HFF-Myc (cell line): ENCODE measurements around the gene TDRKH.
A peak's percentile ranks its signal among the peaks of the same experiment; 100 is the strongest.

Experiments
- DNase-seq: peaks from one replicate; pipeline ENCODE4 v3.0.0-alpha.2; 2011; ENCODE audit warnings: low read depth; ENCODE audit errors: extremely low read depth
- H3K4me3 ChIP-seq: replicated peaks from 2 replicates; pipeline ENCODE4 v1.5.1; 2011; ENCODE audit warnings: low read depth, mild to moderate bottlenecking, control low read depth, low read length
- CTCF ChIP-seq: IDR thresholded peaks from 2 replicates; pipeline ENCODE4 v1.5.1; 2012; ENCODE audit warnings: mild to moderate bottlenecking, low read depth, low read length, control low read depth; ENCODE audit errors: missing control alignments

Gene TDRKH

GRCh38 chr1:151800830-151801229 lies 10.5 kb upstream of the TDRKH start:
- no peak overlapping the region for H3K4me3 ChIP-seq
- no peak for TF ChIP-seq CTCF
- DNase-seq = no peak

- no peak overlapping the region for H3K4me3 ChIP-seq
- DNase-seq = no peak
- TF ChIP-seq CTCF = no peak
Observed at GRCh38 chr1:151799179-151800022, 9.1 kb upstream of the TDRKH start.

- TF ChIP-seq CTCF = no peak
- no peak overlapping the region for H3K4me3 ChIP-seq
- DNase-seq = no peak
Observed at GRCh38 chr1:151798571-151798970, 8.3 kb upstream of the TDRKH start.

GRCh38 chr1:151790940-151791651 lies 796 bp upstream of the TDRKH start:
- TF ChIP-seq CTCF = no peak
- peak overlapping the region; percentile 56 for H3K4me3 ChIP-seq
- DNase-seq = no peak

GRCh38 chr1:151787689-151788088 lies 2.6 kb downstream of the TDRKH start:
- DNase-seq = no peak
- no peak overlapping the region for H3K4me3 ChIP-seq
- TF ChIP-seq CTCF = no peak

- no peak for TF ChIP-seq CTCF
- H3K4me3 ChIP-seq = no peak overlapping the region
- DNase-seq = no peak
Observed at GRCh38 chr1:151783796-151784195, 6.5 kb downstream of the TDRKH start.
